ENCODE results near the gene CCDC7. TPM values are rescaled to one million over a fixed set of nuclear protein-coding genes. Genes with fewer than 3 reads are reported as not detected.

CCDC7 gene
- polyA plus RNA-seq, 1 of the 3 experiments (the other 2 are of a cell fraction), result 0.44 TPM

DNA sequence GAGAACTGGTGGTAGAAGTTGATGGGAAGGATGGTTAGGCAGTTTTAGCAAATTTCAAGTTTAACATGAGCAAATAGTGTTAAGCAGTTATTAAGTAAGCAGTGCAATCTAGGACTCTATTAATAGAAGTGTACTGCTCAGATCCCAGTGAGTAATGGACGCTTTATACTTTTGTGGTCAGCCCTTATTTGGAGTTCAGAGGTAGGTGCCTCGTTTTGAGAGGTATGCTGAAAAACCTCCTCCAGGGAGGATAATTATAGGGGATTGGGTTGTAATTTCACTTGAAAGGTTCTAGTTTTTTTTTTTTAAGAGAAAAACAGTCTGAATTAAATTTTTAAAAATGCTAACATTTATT, 33.5 kb upstream of the CCDC7 start:
- H3K9me2 ChIP-seq, result no peaks in the 10 kb centered on the region
- no peak overlapping the region for H3K4me3 ChIP-seq (ENCODE audit: low read depth in 2 of 2, low read length in 1 of 2)
- H3K4me1 ChIP-seq (ENCODE audit: control insufficient read depth in 1 of 2, insufficient read depth in 2 of 2, low read depth in 1 of 2, low read length in 1 of 2), result peaks cover 2 to 5% of the 10 kb centered on the region in 2 experiments; a peak in 3 of 4 replicates
- H4K20me1 ChIP-seq (ENCODE audit: insufficient read depth), result no peaks in the 10 kb centered on the region
- H3K4me2 ChIP-seq, result no peak overlapping the region
- no peak for DNase-seq
- TF ChIP-seq RXRA (IDR thresholded peaks at IDR 0.05; ENCODE audit: borderline replicate concordance, low read depth), result no peak
- no peak for TF ChIP-seq POLR2AphosphoS5 (IDR thresholded peaks at IDR 0.05; ENCODE audit: low read depth, low read length)
- no peak for TF ChIP-seq NRF1 (IDR thresholded peaks at IDR 0.05; ENCODE audit: low read depth, low read length)
- no peak for TF ChIP-seq EZH2phosphoT487 (IDR thresholded peaks at IDR 0.05; ENCODE audit: borderline replicate concordance, low read depth)
- no peak for TF ChIP-seq JUND (IDR thresholded peaks at IDR 0.05)
- peaks cover 13% of the 10 kb centered on the region for H3F3A ChIP-seq (replicated peaks; ENCODE audit: insufficient read depth)
- no peaks in the 10 kb centered on the region for H3K36me3 ChIP-seq (replicated peaks in 1 of 2; ENCODE audit: control insufficient read depth in 1 of 2, insufficient read depth in 2 of 2, low read length in 1 of 2)
- no peaks in the 10 kb centered on the region for H3K9me3 ChIP-seq
- H2AFZ ChIP-seq (ENCODE audit: low read depth), result no peak overlapping the region
- H3K9ac ChIP-seq, result no peak overlapping the region
- WGBS (ENCODE audit: low lambda C conversion rate), result 55% methylated on average over 2 of the region's 2 CpGs
- H3K27ac ChIP-seq (ENCODE audit: low read depth in 2 of 2, low read length in 1 of 2), result peak overlapping the region in 1 of 2 experiments; percentile 64; a peak in 1 of 4 replicates
- H3K79me2 ChIP-seq (ENCODE audit: insufficient read depth), result no peaks in the 10 kb centered on the region
- H3K27me3 ChIP-seq (ENCODE audit: insufficient read depth), result no peaks in the 10 kb centered on the region
- ChIA-PET POLR2A (no interaction called here), CTCF (interaction anchor here (1.3 kb wide), 1 partner anchor 34 kb away, joined by 4 read pairs; no protein-coding TSS in a partner anchor)

DNA sequence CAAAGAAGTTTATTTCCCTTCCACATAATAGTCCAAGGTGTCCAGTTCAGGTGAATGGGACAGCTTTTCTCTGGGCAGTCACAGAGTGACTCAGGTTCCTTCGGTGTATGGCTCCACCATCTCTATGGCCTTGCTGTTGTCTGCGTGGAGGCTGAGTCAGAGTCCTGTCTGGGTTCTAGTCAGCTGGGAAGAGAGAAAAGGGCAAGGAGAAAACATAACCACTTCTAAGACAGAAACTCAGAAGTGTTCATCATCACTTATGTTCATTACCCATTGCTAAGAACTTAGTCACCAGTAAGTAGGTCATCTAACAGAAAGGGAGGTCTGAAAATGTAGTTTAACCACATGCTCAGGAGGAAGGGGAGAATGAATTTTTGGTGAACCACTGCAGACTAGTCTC, 32.4 kb upstream of the CCDC7 start:
- Histone ChIP-seq H3K4me1 (ENCODE audit: control insufficient read depth in 1 of 2, insufficient read depth in 2 of 2, low read depth in 1 of 2, low read length in 1 of 2) (peaks cover 2 to 5% of the 10 kb centered on the region in 2 experiments; a peak in 3 of 4 replicates), H3K27ac (ENCODE audit: low read depth in 2 of 2, low read length in 1 of 2) (peak overlapping the region in 1 of 2 experiments; percentile 64; a peak in 2 of 4 replicates), H3K4me2 (peak overlapping the region; percentile 46; the same call in 1 of the 2 replicates), H3K79me2 (ENCODE audit: insufficient read depth) (no peaks in the 10 kb centered on the region), H3K9ac (peak overlapping the region; percentile 29; the same call in 1 of the 2 replicates), H4K20me1 (ENCODE audit: insufficient read depth) (no peaks in the 10 kb centered on the region), H3F3A (replicated peaks; ENCODE audit: insufficient read depth) (peaks cover 13% of the 10 kb centered on the region), H3K27me3 (ENCODE audit: insufficient read depth) (no peaks in the 10 kb centered on the region), H3K36me3 (replicated peaks in 1 of 2; ENCODE audit: control insufficient read depth in 1 of 2, insufficient read depth in 2 of 2, low read length in 1 of 2) (no peaks in the 10 kb centered on the region), H3K9me2 (no peaks in the 10 kb centered on the region), H2AFZ (ENCODE audit: low read depth) (no peak overlapping the region), H3K9me3 (no peaks in the 10 kb centered on the region), H3K4me3 (ENCODE audit: low read depth in 2 of 2, low read length in 1 of 2) (no peak overlapping the region)
- ChIA-PET POLR2A (no interaction called here), CTCF (interaction anchor here (0.5 to 1.3 kb wide), 2 partner anchors 11 to 35 kb away, joined by 3 to 4 read pairs; no protein-coding TSS in a partner anchor)
- no peak for DNase-seq
- TF ChIP-seq JUND (IDR thresholded peaks at IDR 0.05) (peak; percentile 54; the same call in 1 of the 2 replicates), NFIC (IDR thresholded peaks at IDR 0.05; ENCODE audit: borderline replicate concordance) (no peak), FOSL2 (IDR thresholded peaks at IDR 0.05; ENCODE audit: borderline replicate concordance, low read depth) (peak; percentile 37; the same call in 1 of the 2 replicates)
- TF ChIP-seq, protein P1, sequence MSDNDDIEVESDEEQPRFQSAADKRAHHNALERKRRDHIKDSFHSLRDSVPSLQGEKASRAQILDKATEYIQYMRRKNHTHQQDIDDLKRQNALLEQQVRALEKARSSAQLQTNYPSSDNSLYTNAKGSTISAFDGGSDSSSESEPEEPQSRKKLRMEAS (IDR thresholded peaks at IDR 0.05; ENCODE audit: low read depth), result peak; percentile 27; the same call in 1 of the 2 replicates
- TF ChIP-seq, protein P2, sequence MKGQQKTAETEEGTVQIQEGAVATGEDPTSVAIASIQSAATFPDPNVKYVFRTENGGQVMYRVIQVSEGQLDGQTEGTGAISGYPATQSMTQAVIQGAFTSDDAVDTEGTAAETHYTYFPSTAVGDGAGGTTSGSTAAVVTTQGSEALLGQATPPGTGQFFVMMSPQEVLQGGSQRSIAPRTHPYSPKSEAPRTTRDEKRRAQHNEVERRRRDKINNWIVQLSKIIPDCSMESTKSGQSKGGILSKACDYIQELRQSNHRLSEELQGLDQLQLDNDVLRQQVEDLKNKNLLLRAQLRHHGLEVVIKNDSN (IDR thresholded peaks at IDR 0.05; ENCODE audit: borderline replicate concordance, low read depth), result no peak
- WGBS (ENCODE audit: low lambda C conversion rate), result 5% methylated on average over 2 of the region's 2 CpGs

DNA sequence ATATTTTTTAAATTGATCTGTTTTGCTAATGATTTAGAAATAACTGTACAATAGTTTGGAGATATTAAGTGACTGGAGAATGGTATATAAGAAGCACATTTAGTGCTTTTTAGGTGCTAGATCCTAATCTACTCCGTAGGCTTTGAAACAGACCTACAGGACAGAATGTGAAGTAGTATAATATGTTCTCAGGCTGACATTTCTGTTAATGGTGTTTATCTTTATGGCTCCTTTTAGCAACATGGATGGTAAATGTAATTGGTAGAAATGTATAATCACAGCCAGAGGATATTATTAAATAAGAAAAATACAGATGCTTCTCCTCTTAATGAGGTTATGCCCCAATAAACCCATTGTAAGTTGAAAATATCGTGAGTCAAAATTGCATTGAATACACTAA, 30.6 kb upstream of the CCDC7 start:
- Histone ChIP-seq H3K9ac (no peak overlapping the region), H2AFZ (ENCODE audit: low read depth) (no peak overlapping the region), H3K9me3 (no peaks in the 10 kb centered on the region), H3K79me2 (ENCODE audit: insufficient read depth) (no peaks in the 10 kb centered on the region), H3K27ac (ENCODE audit: low read depth in 2 of 2, low read length in 1 of 2) (peak overlapping the region in 1 of 2 experiments; percentile 36; a peak in 1 of 4 replicates), H3K4me1 (ENCODE audit: control insufficient read depth in 1 of 2, insufficient read depth in 2 of 2, low read depth in 1 of 2, low read length in 1 of 2) (peaks cover 2 to 5% of the 10 kb centered on the region in 2 experiments; a peak in 3 of 4 replicates), H3K4me2 (no peak overlapping the region), H3K4me3 (ENCODE audit: low read depth in 2 of 2, low read length in 1 of 2) (no peak overlapping the region), H3K27me3 (ENCODE audit: insufficient read depth) (no peaks in the 10 kb centered on the region), H3K9me2 (no peaks in the 10 kb centered on the region), H3K36me3 (replicated peaks in 1 of 2; ENCODE audit: control insufficient read depth in 1 of 2, insufficient read depth in 2 of 2, low read length in 1 of 2) (no peaks in the 10 kb centered on the region), H3F3A (replicated peaks; ENCODE audit: insufficient read depth) (peaks cover 13% of the 10 kb centered on the region), H4K20me1 (ENCODE audit: insufficient read depth) (no peaks in the 10 kb centered on the region)
- DNase-seq, result peak; percentile 38
- POLR2A ChIA-PET, result no interaction called here
- CTCF ChIA-PET, result interaction anchor here (1.0 to 1.2 kb wide), 3 partner anchors 22 to 48 kb away, joined by 3 to 4 read pairs (median 3); no protein-coding TSS in a partner anchor
- 68% methylated on average over 2 of the region's 2 CpGs for WGBS (ENCODE audit: low lambda C conversion rate)
- TF ChIP-seq TAF1 (IDR thresholded peaks at IDR 0.05; ENCODE audit: borderline replicate concordance, low read depth, low read length) (no peak), RCOR1 (IDR thresholded peaks at IDR 0.05; ENCODE audit: low read length) (peak; percentile 65), CHD2 (IDR thresholded peaks at IDR 0.05; ENCODE audit: low read length, partially characterized antibody) (peak; percentile 57), JUND (IDR thresholded peaks at IDR 0.05) (no peak), YY1 (IDR thresholded peaks at IDR 0.05; ENCODE audit: low read depth) (no peak), EP300 (IDR thresholded peaks at IDR 0.05; ENCODE audit: borderline replicate concordance in 1 of 2, low read depth in 1 of 2, low read length in 1 of 2) (peak in 1 of 2 experiments; percentile 79; a peak in 2 of 4 replicates), POLR2AphosphoS5 (IDR thresholded peaks at IDR 0.05; ENCODE audit: low read depth, low read length) (no peak), FOXM1 (IDR thresholded peaks at IDR 0.05; ENCODE audit: low read depth) (no peak)
- TF ChIP-seq, protein P1 (IDR thresholded peaks at IDR 0.05; ENCODE audit: low read depth), result no peak
- TF ChIP-seq, protein P3, sequence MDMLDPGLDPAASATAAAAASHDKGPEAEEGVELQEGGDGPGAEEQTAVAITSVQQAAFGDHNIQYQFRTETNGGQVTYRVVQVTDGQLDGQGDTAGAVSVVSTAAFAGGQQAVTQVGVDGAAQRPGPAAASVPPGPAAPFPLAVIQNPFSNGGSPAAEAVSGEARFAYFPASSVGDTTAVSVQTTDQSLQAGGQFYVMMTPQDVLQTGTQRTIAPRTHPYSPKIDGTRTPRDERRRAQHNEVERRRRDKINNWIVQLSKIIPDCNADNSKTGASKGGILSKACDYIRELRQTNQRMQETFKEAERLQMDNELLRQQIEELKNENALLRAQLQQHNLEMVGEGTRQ (IDR thresholded peaks at IDR 0.05; ENCODE audit: borderline replicate concordance, low read depth, low read length), result no peak
- TF ChIP-seq, protein P2 (IDR thresholded peaks at IDR 0.05; ENCODE audit: borderline replicate concordance, low read depth), result no peak

All from SK-N-SH (cell line).